OCI-LY7 (cell line): Measurements from ENCODE around the gene EIF4G2.

Experiments
- EZH2phosphoT487 ChIP-seq: fragments of 200-600 bp; sonication (generic); IDR thresholded peaks from 2 replicates; pipeline ENCODE4 v1.6.1; 2018; ENCODE audit warnings: low read depth, borderline replicate concordance, mild to moderate bottlenecking, mixed run types, antibody characterized with exemption, low read length, moderate library complexity, mixed read lengths
- TF ChIP-seq, protein P1 (sequence below): fragments of 200-600 bp; sonication (generic); conservative IDR thresholded peaks from 2 replicates; pipeline ENCODE4 v1.5.1; 2014; ENCODE audit warnings: mild to moderate bottlenecking, antibody characterized with exemption, low read length, moderate library complexity, mixed read lengths

DNA sequence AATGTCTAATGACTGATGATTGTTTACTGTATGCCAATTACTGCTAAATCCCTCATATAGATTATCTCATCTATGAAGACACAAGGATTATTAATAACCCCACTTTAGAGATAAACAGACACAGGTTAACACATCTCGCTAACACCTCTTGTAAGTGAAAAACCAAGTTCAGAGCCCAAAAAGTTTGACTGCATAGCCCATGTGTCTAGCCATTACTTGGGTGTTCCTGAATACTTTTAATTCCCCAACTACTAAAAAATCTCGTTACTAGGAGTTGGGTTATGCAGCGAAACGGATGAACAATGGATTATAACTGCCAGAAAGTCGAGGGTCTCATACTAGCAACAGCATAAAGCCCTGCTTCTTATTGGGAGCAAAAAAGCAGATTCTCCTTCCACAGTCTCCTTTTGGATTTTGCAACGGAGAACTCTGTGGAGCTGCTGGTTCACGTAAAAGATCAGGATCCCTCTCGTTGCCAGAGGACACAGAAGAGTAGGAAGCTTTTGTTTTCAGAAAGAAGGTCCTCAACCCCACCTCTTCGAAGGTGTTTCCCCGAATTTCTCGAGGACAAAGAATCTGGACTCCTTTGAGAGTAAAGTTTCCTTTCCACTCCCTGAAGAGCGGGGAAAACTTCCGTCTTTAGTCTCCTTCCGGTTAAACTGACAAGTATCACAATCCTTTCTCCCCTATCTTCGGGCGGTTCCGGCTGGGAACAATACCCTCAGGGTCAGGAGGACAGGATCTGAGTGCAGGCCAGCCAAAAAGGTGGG is 48.1 kb upstream of the EIF4G2 start:
- no peak for TF ChIP-seq EZH2phosphoT487
- TF ChIP-seq, protein P1, sequence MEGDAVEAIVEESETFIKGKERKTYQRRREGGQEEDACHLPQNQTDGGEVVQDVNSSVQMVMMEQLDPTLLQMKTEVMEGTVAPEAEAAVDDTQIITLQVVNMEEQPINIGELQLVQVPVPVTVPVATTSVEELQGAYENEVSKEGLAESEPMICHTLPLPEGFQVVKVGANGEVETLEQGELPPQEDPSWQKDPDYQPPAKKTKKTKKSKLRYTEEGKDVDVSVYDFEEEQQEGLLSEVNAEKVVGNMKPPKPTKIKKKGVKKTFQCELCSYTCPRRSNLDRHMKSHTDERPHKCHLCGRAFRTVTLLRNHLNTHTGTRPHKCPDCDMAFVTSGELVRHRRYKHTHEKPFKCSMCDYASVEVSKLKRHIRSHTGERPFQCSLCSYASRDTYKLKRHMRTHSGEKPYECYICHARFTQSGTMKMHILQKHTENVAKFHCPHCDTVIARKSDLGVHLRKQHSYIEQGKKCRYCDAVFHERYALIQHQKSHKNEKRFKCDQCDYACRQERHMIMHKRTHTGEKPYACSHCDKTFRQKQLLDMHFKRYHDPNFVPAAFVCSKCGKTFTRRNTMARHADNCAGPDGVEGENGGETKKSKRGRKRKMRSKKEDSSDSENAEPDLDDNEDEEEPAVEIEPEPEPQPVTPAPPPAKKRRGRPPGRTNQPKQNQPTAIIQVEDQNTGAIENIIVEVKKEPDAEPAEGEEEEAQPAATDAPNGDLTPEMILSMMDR, result no peak
